CD4-positive, alpha-beta T cell treated with Interleukin-6 at 100 ng/mL for 8 hours (primary cell): ENCODE data around the gene YTHDC2.

Experiments
- DNase-seq: peaks from one replicate; pipeline ENCODE4 v3.0.0-alpha.2; 2020; ENCODE audit warnings: mixed read lengths, low spot score

The YTHDC2 gene

GRCh38 chr5:113520429-113520828 lies 6.9 kb downstream of the YTHDC2 start:
- DNase-seq, result no peak

GRCh38 chr5:113520899-113521298 lies 7.4 kb downstream of the YTHDC2 start:
- DNase-seq, result no peak

DNA sequence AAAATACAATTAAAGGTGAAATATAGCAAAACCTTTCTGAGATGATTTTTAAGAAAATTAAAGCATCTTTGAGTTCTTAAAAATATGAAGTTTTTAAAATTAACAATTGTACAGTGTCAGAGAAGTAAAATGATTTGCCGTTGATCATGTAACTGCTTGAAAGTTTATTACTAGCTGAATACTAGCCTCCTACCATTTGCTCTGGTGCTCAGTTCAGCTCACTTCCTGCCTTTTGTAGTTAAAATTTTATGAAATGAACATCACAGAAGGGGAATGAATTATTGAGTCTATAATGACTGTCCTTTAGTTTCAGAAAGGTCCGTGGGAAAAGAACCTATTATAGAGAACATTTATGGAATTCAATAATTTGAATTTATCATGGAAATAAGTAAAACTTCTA lies 9.7 kb downstream of the YTHDC2 start:
- no peak for DNase-seq

- DNase-seq, result peak; percentile 22
Observed at GRCh38 chr5:113524927-113525326, 11.4 kb downstream of the YTHDC2 start.

DNA sequence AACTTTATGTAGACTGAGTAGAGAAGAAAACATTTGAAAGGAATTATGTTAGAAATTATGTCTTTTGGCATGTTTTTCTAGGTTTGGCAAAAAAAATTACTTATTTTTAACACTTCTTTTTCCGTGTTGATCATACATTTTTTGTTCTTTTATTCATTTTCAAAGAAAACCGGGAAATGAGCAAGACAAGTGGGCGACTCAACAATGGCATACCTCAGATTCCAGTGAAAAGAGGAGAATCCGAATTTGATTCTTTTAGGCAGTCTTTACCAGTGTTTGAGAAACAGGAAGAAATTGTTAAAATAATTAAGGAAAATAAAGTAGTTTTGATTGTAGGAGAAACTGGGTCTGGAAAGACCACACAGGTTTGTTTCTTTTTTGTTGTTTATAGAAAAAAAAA lies 12.9 kb downstream of the YTHDC2 start:
- no peak for DNase-seq

GRCh38 chr5:113527746-113528145 lies 14.3 kb downstream of the YTHDC2 start:
- DNase-seq, result no peak

- DNase-seq, result no peak
Observed at GRCh38 chr5:113531481-113532159, 18.1 kb downstream of the YTHDC2 start.

DNA sequence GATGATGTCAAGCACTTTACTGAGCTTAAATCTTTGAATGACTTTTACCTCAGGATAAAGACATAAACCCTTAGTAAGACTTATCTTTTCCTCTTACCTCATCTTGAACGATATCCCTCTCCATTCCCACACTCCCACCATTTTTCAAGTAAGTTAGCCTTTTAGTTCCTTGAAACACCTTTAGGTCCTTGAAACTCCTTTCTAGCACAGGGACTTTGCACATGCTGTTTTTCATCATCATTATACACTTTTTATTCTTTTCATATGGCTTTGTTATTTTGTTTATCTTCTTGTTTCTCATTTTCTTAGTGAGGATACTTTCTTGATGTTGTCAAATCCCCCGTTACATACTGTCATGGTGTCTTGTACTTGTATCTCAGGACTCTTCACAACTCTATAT lies 24.8 kb downstream of the YTHDC2 start:
- DNase-seq, result no peak

GRCh38 chr5:113546703-113547183 lies 33.2 kb downstream of the YTHDC2 start:
- no peak for DNase-seq

- DNase-seq, result no peak
Observed at GRCh38 chr5:113548396-113548795, 34.9 kb downstream of the YTHDC2 start.

- DNase-seq, result no peak
Observed at GRCh38 chr5:113552137-113552536, 38.6 kb downstream of the YTHDC2 start.

DNA sequence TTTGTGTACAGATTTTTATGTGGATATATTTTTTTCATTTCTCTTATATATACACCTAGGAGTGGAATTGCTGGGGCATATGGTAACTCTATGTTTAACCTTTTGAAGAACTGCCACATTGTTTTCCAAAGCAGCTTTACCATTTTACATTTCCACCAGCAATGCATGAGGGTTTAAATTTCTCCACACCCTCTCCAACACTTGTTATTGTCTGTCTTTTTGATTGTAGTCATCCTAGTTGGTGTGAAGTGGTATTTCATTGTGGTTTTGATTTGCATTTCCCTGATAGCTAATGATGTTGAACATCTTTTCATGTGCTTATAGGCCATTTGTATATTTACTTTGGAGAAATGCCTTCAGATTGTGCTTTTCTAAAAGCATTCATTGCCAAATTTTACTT lies 39.1 kb downstream of the YTHDC2 start:
- DNase-seq, result no peak

- DNase-seq, result no peak
Observed at GRCh38 chr5:113562828-113563400, 49.4 kb downstream of the YTHDC2 start.

GRCh38 chr5:113569396-113569795 lies 55.9 kb downstream of the YTHDC2 start:
- DNase-seq, result no peak

GRCh38 chr5:113572716-113573115 lies 59.2 kb downstream of the YTHDC2 start:
- no peak for DNase-seq

- no peak for DNase-seq
Observed at GRCh38 chr5:113574417-113574816, 60.9 kb downstream of the YTHDC2 start.

- no peak for DNase-seq
Observed at GRCh38 chr5:113575074-113575473, 61.6 kb downstream of the YTHDC2 start.

GRCh38 chr5:113578091-113578490 lies 64.6 kb downstream of the YTHDC2 start:
- no peak for DNase-seq

DNA sequence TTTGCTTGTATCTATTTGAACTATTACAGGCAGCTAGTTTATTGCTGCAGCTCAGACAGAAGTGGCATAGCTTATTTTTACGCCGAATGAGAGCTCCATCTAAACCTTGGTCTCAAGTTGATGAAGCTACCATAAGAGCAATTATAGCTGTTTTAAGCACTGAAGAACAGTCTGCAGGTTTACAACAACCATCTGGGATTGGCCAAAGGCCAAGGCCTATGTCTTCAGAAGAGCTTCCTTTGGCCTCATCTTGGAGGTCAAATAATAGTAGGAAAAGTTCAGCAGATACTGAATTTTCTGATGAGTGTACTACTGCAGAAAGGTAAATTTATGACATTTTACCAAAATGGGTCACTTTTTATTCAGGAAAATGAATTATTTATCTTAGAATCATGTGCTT lies 67.9 kb downstream of the YTHDC2 start:
- no peak for DNase-seq

DNA sequence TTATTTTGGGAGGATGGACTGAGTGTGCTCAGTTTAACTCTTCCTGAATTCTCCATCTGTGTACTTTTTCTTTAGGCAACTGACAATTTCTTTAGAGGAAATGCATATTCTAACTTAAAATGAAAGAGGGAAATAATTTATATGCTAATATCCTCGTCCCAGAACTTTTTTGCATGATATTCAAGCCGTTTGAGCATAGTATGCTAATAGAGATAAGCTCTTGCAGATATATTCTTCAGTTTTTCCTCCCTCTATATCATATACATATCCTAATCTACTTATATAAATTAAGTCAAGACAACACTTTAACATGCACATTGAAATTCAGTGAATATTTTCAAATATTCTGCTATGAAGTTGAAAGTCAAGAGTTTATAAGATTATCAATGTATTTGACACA lies 84.7 kb downstream of the YTHDC2 start:
- no peak for DNase-seq

- no peak for DNase-seq
Observed at GRCh38 chr5:113598926-113599325, 85.4 kb downstream of the YTHDC2 start.

- no peak for DNase-seq
Observed at GRCh38 chr5:113600255-113600905, 86.9 kb downstream of the YTHDC2 start.

DNA sequence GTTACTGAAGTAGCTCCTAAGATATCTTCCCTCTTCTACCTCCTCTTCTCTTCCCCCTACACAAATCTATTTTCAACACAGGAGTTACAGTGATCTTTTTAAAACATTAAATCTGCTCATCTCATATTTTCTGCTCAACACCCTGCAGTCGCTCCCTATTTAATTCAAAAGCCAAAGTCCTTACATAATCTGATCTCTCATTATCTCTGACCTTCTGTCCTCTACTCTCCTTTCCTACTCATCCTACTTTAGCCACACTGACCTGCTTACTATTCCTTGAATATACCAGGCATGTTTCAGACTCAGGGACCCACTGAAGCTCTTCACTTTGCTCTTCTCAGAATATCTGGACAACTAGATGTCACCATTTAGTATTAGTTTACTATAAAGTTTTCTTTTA lies 87.9 kb downstream of the YTHDC2 start:
- DNase-seq, result no peak
